ENCODE results near the gene RBMXL2.
A peak's percentile ranks its signal among the peaks of the same experiment; 100 is the strongest.

The RBMXL2 gene

GRCh38 chr11:7088921-7089320, at the start of gene RBMXL2:
Gene RBMXL2 (plus strand): TSS chr11:7088998. CDS start chr11:7089121, 123 bp downstream.
- no peak for DNase-seq

GRCh38 chr11:7046474-7047175, 42.2 kb upstream of the RBMXL2 start:
- DNase-seq, result peak; percentile 61

GRCh38 chr11:7050191-7050590, 38.6 kb upstream of the RBMXL2 start:
- no peak for DNase-seq

GRCh38 chr11:7056828-7057513, 31.8 kb upstream of the RBMXL2 start:
- peak; percentile 19 for DNase-seq

- no peak for DNase-seq
Measured at GRCh38 chr11:7057641-7058040, 31.2 kb upstream of the RBMXL2 start.

GRCh38 chr11:7060868-7061267, 27.9 kb upstream of the RBMXL2 start:
- peak; percentile 92 for DNase-seq

GRCh38 chr11:7062534-7062933, 26.3 kb upstream of the RBMXL2 start:
- no peak for DNase-seq

- no peak for DNase-seq
Measured at GRCh38 chr11:7072401-7073028, 16.3 kb upstream of the RBMXL2 start.

GRCh38 chr11:7077101-7077500, 11.7 kb upstream of the RBMXL2 start:
- no peak for DNase-seq

- no peak for DNase-seq
Measured at GRCh38 chr11:7079545-7080135, 9.2 kb upstream of the RBMXL2 start.

- DNase-seq, result no peak
Measured at GRCh38 chr11:7080900-7081299, 7.9 kb upstream of the RBMXL2 start.

GRCh38 chr11:7081441-7081840, 7.4 kb upstream of the RBMXL2 start:
- DNase-seq, result no peak

- DNase-seq, result no peak
Measured at GRCh38 chr11:7089328-7090251, 792 bp downstream of the RBMXL2 start.

GRCh38 chr11:7098235-7098832, 9.5 kb downstream of the RBMXL2 start:
- peak; percentile 33 for DNase-seq

- peak; percentile 68 for DNase-seq
Measured at GRCh38 chr11:7115780-7116179, 27.0 kb downstream of the RBMXL2 start.

- no peak for DNase-seq
Measured at GRCh38 chr11:7116370-7116769, 27.6 kb downstream of the RBMXL2 start.

- no peak for DNase-seq
Measured at GRCh38 chr11:7138051-7138450, 49.3 kb downstream of the RBMXL2 start.

All from HCEC 1CT (cell line).